Activated CD8-positive, alpha-beta memory T cell treated with anti-CD3 and anti-CD28 coated beads for 4 hours (primary cell): ENCODE measurements around the gene BANP.
"Not testable (repeated sequence)": the region's sequence is repeated elsewhere in the genome, so short reads cannot be mapped to it uniquely, and the experiment has no call there.

ENCODE experiments used
- DNase-seq, 2 donors: peaks; one replicate each; pipeline ENCODE4 v3.0.0-alpha.2; 2020; ENCODE audit warnings: low read depth in 2 of 2

BANP gene

GRCh38 chr16:88047462-88047861 lies 96.2 kb downstream of the BANP start:
- no peak for DNase-seq

- DNase-seq: no peak
Measured at GRCh38 chr16:88048985-88049384, 97.8 kb downstream of the BANP start.

- DNase-seq: no peak
Measured at GRCh38 chr16:88049561-88050545, 98.6 kb downstream of the BANP start.

- DNase-seq: no peak
Measured at GRCh38 chr16:88050952-88051660, 99.9 kb downstream of the BANP start.

GRCh38 chr16:88052661-88053060 lies 101.4 kb downstream of the BANP start:
- DNase-seq: no peak

GRCh38 chr16:88053479-88053878 lies 102.2 kb downstream of the BANP start:
- DNase-seq: not testable (repeated sequence)

GRCh38 chr16:88055356-88055755 lies 104.1 kb downstream of the BANP start:
- no peak for DNase-seq

GRCh38 chr16:88056212-88056611 lies 105.0 kb downstream of the BANP start:
- DNase-seq: no peak

- DNase-seq: no peak
Measured at GRCh38 chr16:88057656-88058055, 106.4 kb downstream of the BANP start.

- no peak for DNase-seq
Measured at GRCh38 chr16:88058136-88058535, 106.9 kb downstream of the BANP start.

GRCh38 chr16:88058817-88059216 lies 107.6 kb downstream of the BANP start:
- no peak for DNase-seq

- no peak for DNase-seq
Measured at GRCh38 chr16:88059701-88060386, 108.6 kb downstream of the BANP start.

GRCh38 chr16:88060524-88061219 lies 109.4 kb downstream of the BANP start:
- no peak for DNase-seq

- DNase-seq: no peak
Measured at GRCh38 chr16:88061346-88062110, 110.3 kb downstream of the BANP start.

- DNase-seq: no peak
Measured at GRCh38 chr16:88062341-88063210, 111.3 kb downstream of the BANP start.

- no peak for DNase-seq
Measured at GRCh38 chr16:88063211-88063773, 112.1 kb downstream of the BANP start.

GRCh38 chr16:88064011-88064888 lies 113.0 kb downstream of the BANP start:
- DNase-seq: no peak

GRCh38 chr16:88064889-88065746 lies 113.9 kb downstream of the BANP start:
- DNase-seq: no peak
